Measurements from ENCODE around the gene SUCLG1.

SUCLG1 gene

GRCh38 chr2:84459018-84459943, at the start of gene SUCLG1:
Gene SUCLG1, minus strand, starts transcription at chr2:84459280. Its CDS starts 11 bp downstream, at chr2:84459269.
- peak; percentile 82 for DNase-seq (ENCODE audit: low read depth)
- TF ChIP-seq, protein P1, sequence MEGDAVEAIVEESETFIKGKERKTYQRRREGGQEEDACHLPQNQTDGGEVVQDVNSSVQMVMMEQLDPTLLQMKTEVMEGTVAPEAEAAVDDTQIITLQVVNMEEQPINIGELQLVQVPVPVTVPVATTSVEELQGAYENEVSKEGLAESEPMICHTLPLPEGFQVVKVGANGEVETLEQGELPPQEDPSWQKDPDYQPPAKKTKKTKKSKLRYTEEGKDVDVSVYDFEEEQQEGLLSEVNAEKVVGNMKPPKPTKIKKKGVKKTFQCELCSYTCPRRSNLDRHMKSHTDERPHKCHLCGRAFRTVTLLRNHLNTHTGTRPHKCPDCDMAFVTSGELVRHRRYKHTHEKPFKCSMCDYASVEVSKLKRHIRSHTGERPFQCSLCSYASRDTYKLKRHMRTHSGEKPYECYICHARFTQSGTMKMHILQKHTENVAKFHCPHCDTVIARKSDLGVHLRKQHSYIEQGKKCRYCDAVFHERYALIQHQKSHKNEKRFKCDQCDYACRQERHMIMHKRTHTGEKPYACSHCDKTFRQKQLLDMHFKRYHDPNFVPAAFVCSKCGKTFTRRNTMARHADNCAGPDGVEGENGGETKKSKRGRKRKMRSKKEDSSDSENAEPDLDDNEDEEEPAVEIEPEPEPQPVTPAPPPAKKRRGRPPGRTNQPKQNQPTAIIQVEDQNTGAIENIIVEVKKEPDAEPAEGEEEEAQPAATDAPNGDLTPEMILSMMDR (IDR thresholded peaks at IDR 0.05; ENCODE audit: low read length, missing control alignments): no peak
- H3K4me3 ChIP-seq (replicated peaks; ENCODE audit: low read depth, low read length): peak within 1 kb of the TSS; percentile 70

- TF ChIP-seq, protein P1 (IDR thresholded peaks at IDR 0.05; ENCODE audit: low read length, missing control alignments): no peak
- DNase-seq (ENCODE audit: low read depth): no peak
- H3K4me3 ChIP-seq (replicated peaks; ENCODE audit: low read depth, low read length): no peak overlapping the region
Measured at GRCh38 chr2:84498150-84498799, 39.2 kb upstream of the SUCLG1 start.

DNA sequence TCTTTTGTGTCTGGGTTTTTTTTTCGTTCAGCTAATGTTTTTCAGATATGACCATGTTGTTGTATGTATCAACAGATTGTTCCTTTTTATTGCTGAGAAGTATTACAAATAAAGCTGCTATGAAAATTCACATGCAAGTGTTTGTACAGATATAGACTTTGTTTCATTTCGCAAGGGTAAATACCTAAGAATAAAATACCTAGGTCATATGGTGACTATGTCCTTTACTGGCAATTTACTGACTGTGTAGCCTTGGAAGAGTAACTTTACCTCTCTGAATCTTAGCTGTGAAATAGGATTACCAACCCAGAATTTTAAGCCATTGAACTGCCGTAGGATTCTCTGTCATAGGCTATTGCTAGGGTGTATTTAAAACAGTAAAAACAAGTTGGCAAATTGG, 38.2 kb upstream of the SUCLG1 start:
- H3K4me3 ChIP-seq (replicated peaks; ENCODE audit: low read depth, low read length): no peak overlapping the region
- TF ChIP-seq, protein P1 (IDR thresholded peaks at IDR 0.05; ENCODE audit: low read length, missing control alignments): no peak
- DNase-seq (ENCODE audit: low read depth): no peak

DNA sequence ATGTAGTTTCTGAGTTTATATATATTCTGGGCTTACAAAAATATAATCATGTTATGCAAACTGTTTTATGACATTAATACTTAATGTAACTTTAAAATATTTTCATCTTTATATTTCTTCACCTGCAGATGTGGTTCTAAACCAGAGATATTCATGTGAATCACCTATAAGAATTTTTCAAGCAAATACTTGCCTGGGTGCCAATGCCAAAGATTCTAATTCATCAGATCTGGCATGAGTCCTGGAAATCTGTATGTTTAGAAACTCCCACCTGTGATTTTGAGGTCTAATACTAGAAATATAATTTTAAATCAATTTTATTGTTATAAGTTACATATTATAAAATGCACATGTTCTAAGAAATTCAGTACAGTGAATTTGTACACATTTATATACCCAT, 37.3 kb upstream of the SUCLG1 start:
- TF ChIP-seq, protein P1 (IDR thresholded peaks at IDR 0.05; ENCODE audit: low read length, missing control alignments): no peak
- no peak overlapping the region for H3K4me3 ChIP-seq (replicated peaks; ENCODE audit: low read depth, low read length)

GRCh38 chr2:84495539-84496146, 36.6 kb upstream of the SUCLG1 start:
- peak; percentile 86 for DNase-seq (ENCODE audit: low read depth)

More for the DNA sequence above, 37.3 kb upstream of the SUCLG1 start:
- DNase-seq (ENCODE audit: low read depth): no peak

GRCh38 chr2:84494070-84494469, 35.0 kb upstream of the SUCLG1 start:
- no peak overlapping the region for H3K4me3 ChIP-seq (replicated peaks; ENCODE audit: low read depth, low read length)
- TF ChIP-seq, protein P1 (IDR thresholded peaks at IDR 0.05; ENCODE audit: low read length, missing control alignments): no peak
- peak; percentile 31 for DNase-seq (ENCODE audit: low read depth)

More at GRCh38 chr2:84495539-84496146, 36.6 kb upstream of the SUCLG1 start:
- TF ChIP-seq, protein P1 (IDR thresholded peaks at IDR 0.05; ENCODE audit: low read length, missing control alignments): peak; percentile 65
- no peak overlapping the region for H3K4me3 ChIP-seq (replicated peaks; ENCODE audit: low read depth, low read length)
